Measurements from ENCODE around the gene MTF2. TPM values are rescaled to one million over a fixed set of nuclear protein-coding genes. Genes with fewer than 3 reads are reported as not detected.

The MTF2 gene
- total and polyA plus RNA-seq, 2 experiments from 2014 or later = 14.1 to 17.6 TPM

DNA sequence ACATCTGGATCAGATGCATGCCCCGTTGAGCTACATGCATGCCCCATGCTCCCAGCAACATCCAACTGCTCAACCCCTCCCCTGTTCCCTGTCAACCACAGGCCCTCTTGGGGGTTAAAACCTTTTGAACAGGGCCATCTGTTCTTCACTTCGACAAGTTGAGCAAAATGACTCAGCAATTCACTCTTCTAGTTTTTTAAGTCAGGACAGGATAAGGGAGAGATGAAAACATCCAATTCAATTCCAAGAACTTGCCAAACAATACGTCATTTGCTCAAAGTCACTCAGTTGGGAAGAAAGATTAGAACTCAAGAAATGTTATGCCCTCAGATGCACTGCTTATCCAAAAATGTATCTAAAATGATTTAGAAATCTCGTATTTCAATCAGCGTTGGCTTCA, 46.1 kb upstream of the MTF2 start:
- Histone ChIP-seq H4K20me1 (ENCODE audit: insufficient read depth) (no peaks in the 10 kb centered on the region), H3K36me3 (ENCODE audit: low read depth) (no peaks in the 10 kb centered on the region), H3K9ac (no peak overlapping the region), H3K27ac (no peak overlapping the region), H3K4me1 (ENCODE audit: insufficient read depth) (no peaks in the 10 kb centered on the region), H3K4me2 (ENCODE audit: unreplicated experiment) (no peak overlapping the region), H3K9me2 (ENCODE audit: insufficient read depth) (no peaks in the 10 kb centered on the region), H3K79me2 (ENCODE audit: insufficient read depth) (no peaks in the 10 kb centered on the region), H3K4me3 (no peak overlapping the region), H3K27me3 (replicated peaks; ENCODE audit: insufficient read depth) (peaks cover 20% of the 10 kb centered on the region), H2AFZ (no peak overlapping the region), H3K9me3 (ENCODE audit: low read depth) (no peaks in the 10 kb centered on the region), H3F3A (ENCODE audit: insufficient read depth) (no peaks in the 10 kb centered on the region)
- 50 to 53% methylated on average over 5 of the region's 5 CpGs for WGBS, 2 experiments (ENCODE audit: low coverage in 1 of 2, low lambda C conversion rate in 2 of 2, missing lambda C conversion rate in 2 of 2)
- in situ Hi-C loops (cut with MboI) = no loop called here
- no peak for DNase-seq
- TF ChIP-seq EZH2phosphoT487 (IDR thresholded peaks at IDR 0.05; ENCODE audit: insufficient read depth, low read depth) (no peak), EZH2 (IDR thresholded peaks at IDR 0.05; ENCODE audit: insufficient read depth, poor library complexity, severe bottlenecking) (no peak)

DNA sequence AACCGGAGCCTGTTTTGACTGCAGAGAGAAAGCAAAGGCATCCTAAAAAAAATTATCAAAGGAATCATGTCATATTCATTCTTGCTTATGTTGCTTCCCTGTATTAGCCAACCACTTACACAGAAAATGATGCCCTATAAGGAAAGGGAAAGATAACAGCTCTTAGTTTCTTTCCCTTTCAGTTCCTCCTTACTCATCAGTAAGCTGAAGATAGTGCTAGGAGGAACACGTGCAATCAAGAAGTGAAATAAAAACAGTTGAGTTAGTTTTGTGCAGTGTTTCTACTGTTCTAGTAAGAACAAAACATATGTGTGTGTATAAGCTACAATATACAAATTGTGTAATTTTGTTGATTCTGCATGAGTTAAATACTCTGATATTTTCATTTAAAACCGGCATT, 45.3 kb upstream of the MTF2 start:
- no peak for TF ChIP-seq EZH2 (IDR thresholded peaks at IDR 0.05; ENCODE audit: insufficient read depth, poor library complexity, severe bottlenecking)
- no peak for TF ChIP-seq EZH2phosphoT487 (IDR thresholded peaks at IDR 0.05; ENCODE audit: insufficient read depth, low read depth)
- in situ Hi-C loops (cut with MboI) = no loop called here
- Histone ChIP-seq H3F3A (ENCODE audit: insufficient read depth) (no peaks in the 10 kb centered on the region), H3K27ac (no peak overlapping the region), H3K27me3 (replicated peaks; ENCODE audit: insufficient read depth) (peaks cover 12% of the 10 kb centered on the region), H3K4me1 (ENCODE audit: insufficient read depth) (no peaks in the 10 kb centered on the region), H2AFZ (no peak overlapping the region), H3K9me2 (ENCODE audit: insufficient read depth) (no peaks in the 10 kb centered on the region), H3K4me2 (ENCODE audit: unreplicated experiment) (no peak overlapping the region), H4K20me1 (ENCODE audit: insufficient read depth) (no peaks in the 10 kb centered on the region), H3K36me3 (ENCODE audit: low read depth) (no peaks in the 10 kb centered on the region), H3K4me3 (no peak overlapping the region), H3K9me3 (ENCODE audit: low read depth) (no peaks in the 10 kb centered on the region), H3K79me2 (ENCODE audit: insufficient read depth) (no peaks in the 10 kb centered on the region), H3K9ac (no peak overlapping the region)
- WGBS, 2 experiments (ENCODE audit: low coverage in 1 of 2, low lambda C conversion rate in 2 of 2, missing lambda C conversion rate in 2 of 2) = 77 to 92% methylated on average over 3 of the region's 3 CpGs
- DNase-seq = no peak

DNA sequence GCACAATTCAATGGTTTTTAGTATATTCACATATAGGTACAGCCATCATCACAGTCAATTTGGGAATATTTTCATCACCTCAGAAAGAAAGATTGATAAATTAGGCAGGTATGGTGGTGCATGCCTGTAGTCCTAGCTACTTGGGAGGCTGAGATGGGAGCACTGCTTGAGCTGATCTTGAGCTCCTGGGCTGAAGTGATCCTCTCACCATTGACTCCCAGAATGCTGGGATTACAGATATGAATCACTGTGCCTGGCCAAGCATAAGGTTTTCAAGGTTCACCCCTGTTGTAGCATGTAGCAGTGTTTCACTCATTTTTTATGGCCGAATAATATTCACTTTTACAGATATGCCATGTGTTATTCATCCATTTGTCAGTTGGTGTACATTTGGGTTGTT, 44.7 kb upstream of the MTF2 start:
- in situ Hi-C loops (cut with MboI) = no loop called here

DNA sequence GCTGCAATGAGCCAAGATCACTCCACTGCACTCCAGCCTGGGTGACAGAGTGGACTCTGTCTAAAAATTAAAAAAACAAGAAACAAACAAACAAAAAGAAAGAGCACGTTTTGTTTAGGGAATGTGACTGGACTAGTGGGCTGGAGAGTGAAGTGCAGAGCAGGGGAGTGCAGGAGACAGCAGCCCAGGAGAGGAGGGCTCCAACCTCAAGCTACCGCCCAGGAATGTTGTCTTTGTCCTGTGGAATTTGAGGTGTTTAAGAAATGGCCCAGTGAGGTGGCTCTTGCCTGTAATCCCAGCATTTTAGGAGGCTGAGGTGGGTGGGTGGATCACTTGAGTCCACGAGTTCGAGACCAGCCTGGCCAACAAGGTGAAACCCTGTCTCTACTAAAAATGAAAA, 42.4 kb upstream of the MTF2 start:
- H3F3A ChIP-seq (ENCODE audit: insufficient read depth) = no peaks in the 10 kb centered on the region
- DNase-seq = no peak
- no peaks in the 10 kb centered on the region for H3K79me2 ChIP-seq (ENCODE audit: insufficient read depth)
- no peaks in the 10 kb centered on the region for H4K20me1 ChIP-seq (ENCODE audit: insufficient read depth)
- 0 out of 2 replicates have a peak, but pooled peaks cover 6% of the 10 kb centered on the region for H3K27me3 ChIP-seq (replicated peaks; ENCODE audit: insufficient read depth)
- H3K9ac ChIP-seq = no peak overlapping the region
- no peaks in the 10 kb centered on the region for H3K4me1 ChIP-seq (ENCODE audit: insufficient read depth)
- TF ChIP-seq EZH2 (IDR thresholded peaks at IDR 0.05; ENCODE audit: insufficient read depth, poor library complexity, severe bottlenecking) (no peak), EZH2phosphoT487 (IDR thresholded peaks at IDR 0.05; ENCODE audit: insufficient read depth, low read depth) (no peak)
- no peak overlapping the region for H3K4me3 ChIP-seq
- no peak overlapping the region for H3K4me2 ChIP-seq (ENCODE audit: unreplicated experiment)
- WGBS, 2 experiments (ENCODE audit: low coverage in 1 of 2, low lambda C conversion rate in 2 of 2, missing lambda C conversion rate in 2 of 2) = 68 to 69% methylated on average over 4 of the region's 4 CpGs
- H3K36me3 ChIP-seq (ENCODE audit: low read depth) = no peaks in the 10 kb centered on the region
- in situ Hi-C loops (cut with MboI) = no loop called here
- no peaks in the 10 kb centered on the region for H3K9me2 ChIP-seq (ENCODE audit: insufficient read depth)
- no peaks in the 10 kb centered on the region for H3K9me3 ChIP-seq (ENCODE audit: low read depth)
- H2AFZ ChIP-seq = no peak overlapping the region
- H3K27ac ChIP-seq = no peak overlapping the region

More for the DNA sequence above, 44.7 kb upstream of the MTF2 start:
- H3K9ac ChIP-seq = no peak overlapping the region
- no peaks in the 10 kb centered on the region for H3F3A ChIP-seq (ENCODE audit: insufficient read depth)
- H3K4me2 ChIP-seq (ENCODE audit: unreplicated experiment) = no peak overlapping the region
- no peak overlapping the region for H3K4me3 ChIP-seq
- no peak for TF ChIP-seq EZH2 (IDR thresholded peaks at IDR 0.05; ENCODE audit: insufficient read depth, poor library complexity, severe bottlenecking)
- H3K79me2 ChIP-seq (ENCODE audit: insufficient read depth) = no peaks in the 10 kb centered on the region
- H3K9me3 ChIP-seq (ENCODE audit: low read depth) = no peaks in the 10 kb centered on the region
- H3K36me3 ChIP-seq (ENCODE audit: low read depth) = no peaks in the 10 kb centered on the region
- no peak overlapping the region for H3K27ac ChIP-seq
- H4K20me1 ChIP-seq (ENCODE audit: insufficient read depth) = no peaks in the 10 kb centered on the region
- H2AFZ ChIP-seq = no peak overlapping the region
- peaks cover 7% of the 10 kb centered on the region; the same call in 1 of the 2 replicates for H3K27me3 ChIP-seq (replicated peaks; ENCODE audit: insufficient read depth)
- no peak for DNase-seq
- H3K4me1 ChIP-seq (ENCODE audit: insufficient read depth) = no peaks in the 10 kb centered on the region
- no peaks in the 10 kb centered on the region for H3K9me2 ChIP-seq (ENCODE audit: insufficient read depth)
- 83 to 90% methylated on average over 1 of the region's 1 CpG for WGBS, 2 experiments (ENCODE audit: low coverage in 1 of 2, low lambda C conversion rate in 2 of 2, missing lambda C conversion rate in 2 of 2)

Measured in GM23248 (cell line).